ENCODE results near the gene CACNB4.
"Not testable (repeated sequence)": the region's sequence is repeated elsewhere in the genome, so short reads cannot be mapped to it uniquely, and the experiment has no call there.

CACNB4 gene

GRCh38 chr2:152012697-152013096, 86.1 kb downstream of the CACNB4 start:
- no peaks in the 10 kb centered on the region for H3K9me3 Mint-ChIP-seq
- H3K4me3 Mint-ChIP-seq = no peak overlapping the region
- no peaks in the 10 kb centered on the region for H3K4me1 Mint-ChIP-seq
- no peak overlapping the region for H3K27ac Mint-ChIP-seq
- no peaks in the 10 kb centered on the region for H3K36me3 Mint-ChIP-seq
- ATAC-seq (replicated peaks) = no peak
- peaks cover 5 to 8% of the 10 kb centered on the region in 2 donors for H3K27me3 Mint-ChIP-seq
- no peak for DNase-seq

DNA sequence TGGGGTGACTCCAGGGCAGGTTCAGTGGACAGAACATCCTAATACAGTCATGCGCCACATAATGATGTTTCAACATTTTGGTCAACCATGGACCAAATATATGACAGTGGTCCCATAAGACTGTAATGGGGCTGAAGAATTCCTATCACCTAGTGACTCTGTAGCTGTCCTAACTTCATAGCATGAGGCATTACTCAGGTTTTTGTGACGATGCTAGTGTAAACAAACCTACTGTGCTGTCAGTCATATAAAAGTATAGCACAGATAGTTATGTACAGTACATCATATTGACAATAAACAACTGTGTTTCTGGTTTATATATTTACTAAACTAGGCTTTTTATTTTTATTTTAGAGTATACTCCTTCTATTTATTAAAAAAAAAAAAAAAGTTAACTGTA, 87.1 kb downstream of the CACNB4 start:
- no peak overlapping the region for H3K4me3 Mint-ChIP-seq
- ATAC-seq (replicated peaks) (no peak), DNase-seq (no peak)
- no peaks in the 10 kb centered on the region for H3K36me3 Mint-ChIP-seq
- H3K9me3 Mint-ChIP-seq = no peaks in the 10 kb centered on the region
- peaks cover 5 to 8% of the 10 kb centered on the region in 2 donors for H3K27me3 Mint-ChIP-seq
- no peaks in the 10 kb centered on the region for H3K4me1 Mint-ChIP-seq
- H3K27ac Mint-ChIP-seq = no peak overlapping the region

DNA sequence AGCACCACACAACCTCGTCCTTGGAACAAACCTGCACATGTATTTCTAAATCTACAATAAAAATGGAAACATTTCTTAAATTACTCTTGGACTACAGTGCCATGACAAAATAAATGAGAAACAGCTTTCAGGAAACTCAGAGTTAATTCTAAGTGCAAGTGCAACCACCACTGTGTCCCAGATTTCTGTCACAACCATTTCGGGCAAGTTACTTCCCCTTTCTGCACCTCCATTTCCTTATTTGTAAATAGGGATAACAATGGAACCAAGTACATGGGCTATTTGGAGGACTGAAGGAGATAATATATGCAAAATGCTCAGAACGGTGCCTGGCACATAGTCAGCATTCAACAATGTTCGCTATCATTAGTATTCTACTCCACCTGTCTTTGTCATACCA, 93.2 kb downstream of the CACNB4 start:
- H3K27ac Mint-ChIP-seq = no peak overlapping the region
- H3K27me3 Mint-ChIP-seq = no peaks in the 10 kb centered on the region
- no peak for DNase-seq
- H3K36me3 Mint-ChIP-seq = no peaks in the 10 kb centered on the region
- peaks cover 11 to 14% of the 10 kb centered on the region in 2 donors for H3K4me1 Mint-ChIP-seq
- no peak for ATAC-seq (replicated peaks)
- no peak overlapping the region for H3K4me3 Mint-ChIP-seq
- no peaks in the 10 kb centered on the region for H3K9me3 Mint-ChIP-seq

GRCh38 chr2:152003283-152003682, 95.6 kb downstream of the CACNB4 start:
- DNase-seq; H3K27me3 Mint-ChIP-seq; H3K27ac Mint-ChIP-seq; H3K9me3 Mint-ChIP-seq; H3K4me3 Mint-ChIP-seq; H3K36me3 Mint-ChIP-seq; ATAC-seq (replicated peaks): not testable (repeated sequence)
- H3K4me1 Mint-ChIP-seq = peaks cover 11 to 14% of the 10 kb centered on the region in 2 donors

GRCh38 chr2:151999053-151999452, 99.8 kb downstream of the CACNB4 start:
- H3K4me1 Mint-ChIP-seq = peaks cover under 1 to 2% of the 10 kb centered on the region in 2 donors
- no peaks in the 10 kb centered on the region for H3K9me3 Mint-ChIP-seq
- no peak overlapping the region for H3K27ac Mint-ChIP-seq
- ATAC-seq (replicated peaks) (peak; percentile 77 to 85), DNase-seq (peak; percentile 13)
- no peak overlapping the region for H3K4me3 Mint-ChIP-seq
- no peaks in the 10 kb centered on the region for H3K27me3 Mint-ChIP-seq
- H3K36me3 Mint-ChIP-seq = no peaks in the 10 kb centered on the region

GRCh38 chr2:151996243-151997003, 102.4 kb downstream of the CACNB4 start:
- DNase-seq (no peak), ATAC-seq (replicated peaks) (no peak)
- Mint-ChIP-seq H3K27me3 (no peaks in the 10 kb centered on the region), H3K36me3 (no peaks in the 10 kb centered on the region), H3K9me3 (no peaks in the 10 kb centered on the region), H3K4me1 (no peaks in the 10 kb centered on the region), H3K4me3 (no peak overlapping the region), H3K27ac (no peak overlapping the region)

GRCh38 chr2:151995161-151995557, 103.7 kb downstream of the CACNB4 start:
- H3K9me3 Mint-ChIP-seq = no peaks in the 10 kb centered on the region
- no peaks in the 10 kb centered on the region for H3K4me1 Mint-ChIP-seq
- H3K36me3 Mint-ChIP-seq = no peaks in the 10 kb centered on the region
- DNase-seq (no peak), ATAC-seq (replicated peaks) (no peak)
- no peak overlapping the region for H3K27ac Mint-ChIP-seq
- no peak overlapping the region for H3K4me3 Mint-ChIP-seq
- no peaks in the 10 kb centered on the region for H3K27me3 Mint-ChIP-seq

- not testable (repeated sequence) for H3K9me3 Mint-ChIP-seq; H3K4me3 Mint-ChIP-seq; H3K36me3 Mint-ChIP-seq; ATAC-seq (replicated peaks); H3K4me1 Mint-ChIP-seq; H3K27ac Mint-ChIP-seq; DNase-seq; H3K27me3 Mint-ChIP-seq
Observed at GRCh38 chr2:151994178-151994577, 104.7 kb downstream of the CACNB4 start.

GRCh38 chr2:151991010-151991409, 107.8 kb downstream of the CACNB4 start:
- no peaks in the 10 kb centered on the region for H3K27me3 Mint-ChIP-seq
- H3K4me1 Mint-ChIP-seq = no peaks in the 10 kb centered on the region
- H3K4me3 Mint-ChIP-seq = no peak overlapping the region
- no peaks in the 10 kb centered on the region for H3K9me3 Mint-ChIP-seq
- ATAC-seq (replicated peaks) (no peak), DNase-seq (no peak)
- H3K27ac Mint-ChIP-seq = no peak overlapping the region
- no peaks in the 10 kb centered on the region for H3K36me3 Mint-ChIP-seq

DNA sequence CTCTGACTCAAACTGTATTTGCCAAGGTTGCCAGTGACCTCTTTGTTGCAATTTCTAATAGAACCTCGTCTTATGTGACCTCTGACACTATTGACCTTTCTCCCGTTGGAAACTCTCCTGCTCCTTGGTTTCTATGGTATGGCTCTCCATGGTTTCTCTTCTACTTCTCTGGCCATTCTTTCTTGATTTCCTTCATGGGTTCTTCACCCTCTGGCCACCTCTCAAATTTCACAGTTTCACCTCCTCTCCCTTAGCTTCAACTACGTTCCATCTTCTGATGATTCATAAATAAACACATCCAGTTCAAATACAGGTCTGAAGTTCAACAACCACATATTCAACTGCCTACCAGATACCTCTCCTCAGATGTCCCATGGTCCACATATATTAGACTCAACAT, 109.5 kb downstream of the CACNB4 start:
- no peak for DNase-seq
- Mint-ChIP-seq H3K27ac (no peak overlapping the region), H3K36me3 (no peaks in the 10 kb centered on the region), H3K4me1 (no peaks in the 10 kb centered on the region), H3K4me3 (no peak overlapping the region), H3K27me3 (no peaks in the 10 kb centered on the region), H3K9me3 (no peaks in the 10 kb centered on the region)
- no peak for ATAC-seq (replicated peaks)

DNA sequence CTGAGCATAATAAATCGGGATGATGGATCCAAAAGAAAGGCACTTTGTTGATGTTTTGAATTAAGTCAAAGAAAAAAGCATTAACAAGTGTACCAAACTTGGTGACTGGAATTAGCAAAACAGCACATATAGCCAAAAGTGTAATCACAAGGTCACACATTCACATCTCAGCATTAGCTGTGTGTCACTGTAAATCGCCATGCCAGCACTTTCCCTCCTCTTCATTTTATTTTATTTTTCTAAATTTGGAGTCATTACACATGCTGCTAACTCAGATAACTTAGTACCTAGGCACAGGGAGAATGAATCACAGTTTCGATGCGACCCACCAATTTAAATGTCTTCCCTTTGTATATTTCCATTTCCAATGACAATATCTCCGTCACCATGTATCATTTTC, 111.4 kb downstream of the CACNB4 start:
- no peak for ATAC-seq (replicated peaks)
- Mint-ChIP-seq H3K36me3 (no peaks in the 10 kb centered on the region), H3K27me3 (no peaks in the 10 kb centered on the region), H3K4me1 (no peaks in the 10 kb centered on the region), H3K9me3 (no peaks in the 10 kb centered on the region), H3K4me3 (no peak overlapping the region), H3K27ac (no peak overlapping the region)
- DNase-seq = no peak

GRCh38 chr2:151984424-151985083, 114.3 kb downstream of the CACNB4 start:
- H3K9me3 Mint-ChIP-seq = no peaks in the 10 kb centered on the region
- no peak for ATAC-seq (replicated peaks)
- peaks cover 0 to 1% of the 10 kb centered on the region in 2 donors for H3K27me3 Mint-ChIP-seq
- no peak overlapping the region for H3K4me3 Mint-ChIP-seq
- H3K36me3 Mint-ChIP-seq = no peaks in the 10 kb centered on the region
- H3K27ac Mint-ChIP-seq = no peak overlapping the region
- H3K4me1 Mint-ChIP-seq = no peaks in the 10 kb centered on the region
- DNase-seq = no peak

GRCh38 chr2:151983221-151983620, 115.6 kb downstream of the CACNB4 start:
- H3K9me3 Mint-ChIP-seq = no peaks in the 10 kb centered on the region
- H3K27ac Mint-ChIP-seq = no peak overlapping the region
- H3K4me3 Mint-ChIP-seq = no peak overlapping the region
- ATAC-seq (replicated peaks) = no peak
- H3K4me1 Mint-ChIP-seq = no peaks in the 10 kb centered on the region
- no peak for DNase-seq
- no peaks in the 10 kb centered on the region for H3K36me3 Mint-ChIP-seq
- H3K27me3 Mint-ChIP-seq = peaks cover 0 to 3% of the 10 kb centered on the region in 2 donors

DNA sequence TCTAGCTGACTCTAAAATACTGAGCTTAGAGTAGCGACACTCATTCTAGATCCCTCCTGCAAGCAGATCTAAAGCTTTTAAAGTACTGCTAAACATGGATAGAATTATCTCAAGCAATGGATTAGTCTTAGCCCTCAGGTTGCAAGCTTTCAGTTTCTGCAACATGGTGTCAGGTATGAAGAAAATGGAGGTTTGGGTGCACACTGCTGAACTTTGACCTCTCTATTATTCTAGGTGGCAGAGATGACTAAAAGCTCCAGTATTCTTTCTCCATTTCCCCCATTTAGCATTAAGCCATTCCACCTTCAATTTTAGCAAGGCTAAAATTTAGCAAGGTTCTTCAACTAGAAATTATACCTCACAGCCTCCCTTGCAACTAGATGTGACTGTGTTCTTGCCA, 117.0 kb downstream of the CACNB4 start:
- H3K4me3 Mint-ChIP-seq = no peak overlapping the region
- H3K4me1 Mint-ChIP-seq = no peaks in the 10 kb centered on the region
- H3K36me3 Mint-ChIP-seq = no peaks in the 10 kb centered on the region
- no peak overlapping the region for H3K27ac Mint-ChIP-seq
- H3K9me3 Mint-ChIP-seq = no peaks in the 10 kb centered on the region
- no peak for DNase-seq
- H3K27me3 Mint-ChIP-seq = peaks cover 0 to 3% of the 10 kb centered on the region in 2 donors
- ATAC-seq (replicated peaks) = no peak

- peaks cover 1 to 3% of the 10 kb centered on the region in 2 donors for H3K27me3 Mint-ChIP-seq
- no peak for DNase-seq
- no peaks in the 10 kb centered on the region for H3K4me1 Mint-ChIP-seq
- no peaks in the 10 kb centered on the region for H3K36me3 Mint-ChIP-seq
- H3K4me3 Mint-ChIP-seq = no peak overlapping the region
- no peak overlapping the region for H3K27ac Mint-ChIP-seq
- ATAC-seq (replicated peaks) = no peak
- no peaks in the 10 kb centered on the region for H3K9me3 Mint-ChIP-seq
Observed at GRCh38 chr2:151979694-151980093, 119.2 kb downstream of the CACNB4 start.
